ENCODE measurements around the gene FAM162B. TPM values are rescaled to one million over a fixed set of nuclear protein-coding genes. Genes with fewer than 3 reads are reported as not detected.

The FAM162B gene
- total RNA-seq, 2 experiments from 2014 or later = not detected

DNA sequence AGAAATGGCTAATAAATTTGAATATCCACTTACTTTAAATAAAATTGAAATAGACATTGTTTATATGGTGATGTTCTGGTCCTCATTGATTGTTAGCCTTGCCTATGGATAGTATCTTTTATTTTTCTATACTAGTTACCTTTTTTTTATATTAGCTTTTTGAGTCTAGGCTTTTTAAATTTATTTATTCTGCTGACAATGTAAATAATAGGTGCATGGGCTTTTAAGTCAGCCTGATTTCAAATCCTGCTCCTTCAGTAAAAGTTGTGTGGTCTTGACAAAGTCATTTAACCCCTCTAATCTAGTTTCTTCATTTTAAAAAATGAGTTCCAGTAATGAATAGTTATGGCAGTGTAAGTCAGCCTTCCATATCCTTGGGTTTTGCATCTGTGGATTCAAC lies 38.6 kb downstream of the FAM162B start:
- no peaks in the 10 kb centered on the region for H3K4me1 Mint-ChIP-seq (ENCODE audit: low read depth)
- peaks cover 94% of the 10 kb centered on the region for H3K36me3 Mint-ChIP-seq (ENCODE audit: low read depth)
- no peaks in the 10 kb centered on the region for H3K9me3 Mint-ChIP-seq
- Histone ChIP-seq H3K4me3 (ENCODE audit: low read length) (no peak overlapping the region), H3K4me1 (ENCODE audit: insufficient read depth, low read length) (no peaks in the 10 kb centered on the region), H3K27me3 (ENCODE audit: control insufficient read depth in 1 of 2, insufficient read depth in 2 of 2, low read length in 2 of 2) (no peaks in the 10 kb centered on the region), H3K36me3 (ENCODE audit: insufficient read depth, low read length) (peaks cover 77% of the 10 kb centered on the region), H3K9me3 (ENCODE audit: control insufficient read depth in 1 of 2, insufficient read depth in 1 of 2, low read length in 2 of 2) (no peaks in the 10 kb centered on the region), H3K27ac (ENCODE audit: low read depth in 1 of 2, low read length in 2 of 2) (no peak overlapping the region)
- ChIA-PET POLR2A (no interaction called here), CTCF (no interaction called here)
- ATAC-seq (ENCODE audit: poor library complexity) (no peak), DNase-seq (no peak)
- TF ChIP-seq, protein P1, sequence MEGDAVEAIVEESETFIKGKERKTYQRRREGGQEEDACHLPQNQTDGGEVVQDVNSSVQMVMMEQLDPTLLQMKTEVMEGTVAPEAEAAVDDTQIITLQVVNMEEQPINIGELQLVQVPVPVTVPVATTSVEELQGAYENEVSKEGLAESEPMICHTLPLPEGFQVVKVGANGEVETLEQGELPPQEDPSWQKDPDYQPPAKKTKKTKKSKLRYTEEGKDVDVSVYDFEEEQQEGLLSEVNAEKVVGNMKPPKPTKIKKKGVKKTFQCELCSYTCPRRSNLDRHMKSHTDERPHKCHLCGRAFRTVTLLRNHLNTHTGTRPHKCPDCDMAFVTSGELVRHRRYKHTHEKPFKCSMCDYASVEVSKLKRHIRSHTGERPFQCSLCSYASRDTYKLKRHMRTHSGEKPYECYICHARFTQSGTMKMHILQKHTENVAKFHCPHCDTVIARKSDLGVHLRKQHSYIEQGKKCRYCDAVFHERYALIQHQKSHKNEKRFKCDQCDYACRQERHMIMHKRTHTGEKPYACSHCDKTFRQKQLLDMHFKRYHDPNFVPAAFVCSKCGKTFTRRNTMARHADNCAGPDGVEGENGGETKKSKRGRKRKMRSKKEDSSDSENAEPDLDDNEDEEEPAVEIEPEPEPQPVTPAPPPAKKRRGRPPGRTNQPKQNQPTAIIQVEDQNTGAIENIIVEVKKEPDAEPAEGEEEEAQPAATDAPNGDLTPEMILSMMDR (IDR thresholded peaks at IDR 0.05) = no peak
- no peaks in the 10 kb centered on the region for H3K27me3 Mint-ChIP-seq
- no peak overlapping the region for H3K4me3 Mint-ChIP-seq
- intact Hi-C loops (cut with DNase I, micrococcal nuclease) = no loop called here
- no peak overlapping the region for H3K27ac Mint-ChIP-seq

- ChIA-PET POLR2A (no interaction called here), CTCF (no interaction called here)
- H3K36me3 Mint-ChIP-seq (ENCODE audit: low read depth) = peaks cover 91% of the 10 kb centered on the region
- no peaks in the 10 kb centered on the region for H3K4me1 ChIP-seq (ENCODE audit: insufficient read depth, low read length)
- DNase-seq (no peak), ATAC-seq (ENCODE audit: poor library complexity) (no peak)
- H3K4me3 ChIP-seq (ENCODE audit: low read length) = no peak overlapping the region
- TF ChIP-seq, protein P1 (IDR thresholded peaks at IDR 0.05) = no peak
- no peaks in the 10 kb centered on the region for H3K9me3 ChIP-seq (ENCODE audit: control insufficient read depth in 1 of 2, insufficient read depth in 1 of 2, low read length in 2 of 2)
- H3K4me1 Mint-ChIP-seq (ENCODE audit: low read depth) = peaks cover 14% of the 10 kb centered on the region
- no peaks in the 10 kb centered on the region for H3K27me3 Mint-ChIP-seq
- H3K27ac Mint-ChIP-seq = no peak overlapping the region
- no peak overlapping the region for H3K4me3 Mint-ChIP-seq
- intact Hi-C loops (cut with DNase I, micrococcal nuclease) = no loop called here
- H3K27me3 ChIP-seq (ENCODE audit: control insufficient read depth in 1 of 2, insufficient read depth in 2 of 2, low read length in 2 of 2) = no peaks in the 10 kb centered on the region
- peaks cover 52% of the 10 kb centered on the region for H3K36me3 ChIP-seq (ENCODE audit: insufficient read depth, low read length)
- H3K27ac ChIP-seq (ENCODE audit: low read depth in 1 of 2, low read length in 2 of 2) = no peak overlapping the region
- H3K9me3 Mint-ChIP-seq = no peaks in the 10 kb centered on the region
These were observed 50.8 kb downstream of the FAM162B start for GRCh38 chr6:116714761-116715160.

- DNase-seq (no peak), ATAC-seq (ENCODE audit: poor library complexity) (no peak)
- ChIA-PET POLR2A (no interaction called here), CTCF (no interaction called here)
- peaks cover 47% of the 10 kb centered on the region for H3K36me3 ChIP-seq (ENCODE audit: insufficient read depth, low read length)
- H3K4me3 ChIP-seq (ENCODE audit: low read length) = no peak overlapping the region
- Mint-ChIP-seq H3K27me3 (no peaks in the 10 kb centered on the region), H3K27ac (no peak overlapping the region), H3K9me3 (no peaks in the 10 kb centered on the region), H3K36me3 (ENCODE audit: low read depth) (peaks cover 91% of the 10 kb centered on the region), H3K4me3 (no peak overlapping the region), H3K4me1 (ENCODE audit: low read depth) (peaks cover 14% of the 10 kb centered on the region)
- H3K27ac ChIP-seq (ENCODE audit: low read depth in 1 of 2, low read length in 2 of 2) = no peak overlapping the region
- intact Hi-C loops (cut with DNase I, micrococcal nuclease) = no loop called here
- TF ChIP-seq, protein P1 (IDR thresholded peaks at IDR 0.05) = no peak
- no peaks in the 10 kb centered on the region for H3K9me3 ChIP-seq (ENCODE audit: control insufficient read depth in 1 of 2, insufficient read depth in 1 of 2, low read length in 2 of 2)
- H3K4me1 ChIP-seq (ENCODE audit: insufficient read depth, low read length) = no peaks in the 10 kb centered on the region
- H3K27me3 ChIP-seq (ENCODE audit: control insufficient read depth in 1 of 2, insufficient read depth in 2 of 2, low read length in 2 of 2) = no peaks in the 10 kb centered on the region
These were observed 51.2 kb downstream of the FAM162B start for GRCh38 chr6:116714296-116714695.

Measured in CD4-positive, alpha-beta T cell (primary cell).